K562 (cell line): ENCODE data around the gene NUBPL. TPM values are rescaled to one million over a fixed set of nuclear protein-coding genes. Genes with fewer than 3 reads are reported as not detected.

Experiments
- ATAC-seq: fragments of 200-7000 bp; cut with Tn5 transposase; 3 replicates; pipeline ENCODE4 v1.9.1; 2020; ENCODE audit warnings: moderate library complexity
- BruUV-seq: library from RNA; stranded (reverse); fragments of 400-500 nt; replicated peaks from 2 replicates; lab custom pipeline; 2021; lab: Mats Ljungman, UMichigan
- CTCF ChIA-PET: fragments of 300-600 bp; formaldehyde crosslinking; extraction: SDS; loops from one replicate; lab custom pipeline; 2021; ENCODE audit warnings: low intra/inter-chr PET ratio; lab: Yijun Ruan, JAX
- POLR2A ChIA-PET: fragments of 300-600, 350-650 bp; sonication (Branson Sonifier 250); formaldehyde crosslinking; extraction: SDS; loops from one replicate; lab custom pipeline; 2021; ENCODE audit warnings: antibody characterized with exemption, inconsistent platforms; lab: Yijun Ruan, JAX
- DNase-seq, 4 experiments: peaks; one replicate each; pipeline versions ENCODE4 v3.0.0 to v3.0.0-alpha.2; 2011 to 2018; ENCODE audit warnings: low spot score in 3 of 4, mixed read lengths in 3 of 4; ENCODE audit errors: extremely low read depth in 1 of 4
- FAIRE-seq: peaks from 2 replicates; lab custom pipeline; 2011; peaks lifted over from hg19 to GRCh38; lab: Jason Lieb, UNC
- H2AFZ ChIP-seq: 2 replicates; pipeline ENCODE4 v1.6.0; 2011; ENCODE audit warnings: low read depth, low read length, control low read depth, inconsistent platforms
- H3K27ac ChIP-seq: fragments of 200-600 bp; 3 replicates; pipeline ENCODE4 v1.8.0; 2011; ENCODE audit warnings: low read depth, mild to moderate bottlenecking, control low read depth, inconsistent platforms, low read length, moderate library complexity, mixed read lengths; ENCODE audit errors: extremely low read depth
- H3K27me3 ChIP-seq, 2 experiments: fragments of 300-600 bp in 1 of 2; 2 replicates in 1 of 2; 3 replicates in 1 of 2; pipeline versions ENCODE4 v1.6.0 to v1.8.0; 2011; ENCODE audit warnings: inconsistent platforms in 2 of 2, low read length in 2 of 2, mild to moderate bottlenecking in 1 of 2, mixed read lengths in 1 of 2, moderate library complexity in 1 of 2; ENCODE audit not compliant: control insufficient read depth in 2 of 2, insufficient read depth in 2 of 2
- H3K36me3 ChIP-seq: fragments of 300-600 bp; 3 replicates; pipeline ENCODE4 v1.8.0; 2011; ENCODE audit warnings: mild to moderate bottlenecking, low read length, inconsistent platforms; ENCODE audit not compliant: control insufficient read depth, insufficient read depth
- H3K4me1 ChIP-seq, 2 experiments: fragments of 200-600 bp in 1 of 2; replicated peaks in 1 of 2; 2 replicates in 1 of 2; 3 replicates in 1 of 2; pipeline versions ENCODE4 v1.5.1 to v1.8.0; 2011; ENCODE audit warnings: inconsistent platforms in 2 of 2, low read length in 2 of 2, mild to moderate bottlenecking in 1 of 2, mixed read lengths in 1 of 2, moderate library complexity in 1 of 2; ENCODE audit not compliant: control insufficient read depth in 2 of 2, insufficient read depth in 2 of 2
- H3K4me2 ChIP-seq: 2 replicates; pipeline ENCODE4 v1.6.1; 2011; ENCODE audit warnings: low read length, control low read depth, inconsistent platforms, mixed read lengths; ENCODE audit not compliant: insufficient read depth
- H3K4me3 ChIP-seq: fragments of 200-600 bp; sonication (generic), shearing (Covaris generic); 2 replicates; pipeline ENCODE4 v1.5.1; 2016; ENCODE audit warnings: control low read depth, inconsistent platforms
- H3K79me2 ChIP-seq: fragments of 200-600 bp; 3 replicates; pipeline ENCODE4 v1.8.0; 2011; ENCODE audit warnings: low read length, inconsistent platforms; ENCODE audit not compliant: control insufficient read depth, insufficient read depth
- H3K9ac ChIP-seq, 2 experiments: 2 replicates each; pipeline versions ENCODE4 v1.6.0 to v1.6.1; 2011; ENCODE audit warnings: low read depth in 2 of 2, low read length in 2 of 2, control low read depth in 1 of 2, inconsistent platforms in 1 of 2, mild to moderate bottlenecking in 1 of 2, mixed read lengths in 1 of 2; ENCODE audit not compliant: insufficient read depth in 1 of 2
- H3K9me1 ChIP-seq: one replicate; pipeline ENCODE4 v1.6.0; 2011; ENCODE audit warnings: inconsistent platforms, mild to moderate bottlenecking, low read length, moderate library complexity; ENCODE audit not compliant: control insufficient read depth, insufficient read depth
- H3K9me3 ChIP-seq: replicated peaks from 2 replicates; pipeline ENCODE4 v1.5.1; 2011; ENCODE audit warnings: low read depth, low read length, inconsistent platforms; ENCODE audit not compliant: control insufficient read depth, insufficient read depth
- H4K20me1 ChIP-seq: replicated peaks from 2 replicates; pipeline ENCODE4 v1.6.1; 2011; ENCODE audit warnings: low read length, inconsistent platforms, mixed read lengths; ENCODE audit not compliant: control insufficient read depth, insufficient read depth
- EP400 ChIP-seq: fragments of 450-650 bp; IDR thresholded peaks from 2 replicates; pipeline ENCODE4 v1.6.1; 2017; ENCODE audit warnings: antibody characterized with exemption, mild to moderate bottlenecking, moderate library complexity
- GATAD2B ChIP-seq: fragments of 450-650 bp; IDR thresholded peaks from 2 replicates; pipeline ENCODE4 v1.6.1; 2017; ENCODE audit warnings: mild to moderate bottlenecking, borderline replicate concordance
- SMAD2 ChIP-seq: fragments of 150-350 bp; IDR thresholded peaks from 2 replicates; pipeline ENCODE4 v1.6.1; 2014; ENCODE audit warnings: low read depth, mild to moderate bottlenecking, low read length
- SPI1 ChIP-seq: IDR thresholded peaks from 2 replicates; pipeline ENCODE4 v1.6.1; 2011; ENCODE audit warnings: low read depth, low read length, control low read depth, borderline replicate concordance
- ZNF551 ChIP-seq: fragments of 250-450 bp; sonication (Bioruptor Pico); IDR thresholded peaks from 2 replicates; pipeline ENCODE4 v1.5.0; 2021; ENCODE audit warnings: mild to moderate bottlenecking, moderate library complexity
- WGBS: fragments of 100-300 bp; shearing (Covaris generic); methylation state at CpG from one replicate; pipeline ENCODE4 v1.1.6; 2016; ENCODE audit warnings: low coverage, mixed read lengths; ENCODE audit not compliant: insufficient coverage; ENCODE audit errors: missing lambda C conversion rate; 5-methylcytosine and 5-hydroxymethylcytosine counted together
- in situ Hi-C: fragments of 300-500 bp; cut with MboI; formaldehyde crosslinking; loops from 4 replicates; pipeline ENCODE4 v1.15.0; 2018; ENCODE audit warnings: inconsistent platforms, mixed read lengths
- intact Hi-C: fragments of 100-400 bp; cut with micrococcal nuclease; formaldehyde crosslinking; loops from 2 replicates; pipeline ENCODE4 v1.14.2; 2022
- polyA plus RNA-seq, 8 experiments: library from polyadenylated mRNA; depleted of rRNA in 4 of 8; stranded (reverse) in 5 of 8; unstranded in 3 of 8; fragments of >200 nt; fragmentation: Nextera tagmentation in 2 of 8; fragmentation: Illumina TruSeq in 1 of 8; extraction: Ambion mirVana in 2 of 8; extraction: Trizol in 1 of 8; gene quantifications; 2 replicates each; pipeline versions ENCODE4 v1.2.1 to v1.2.3, GENCODE V29; 2011 to 2014; ENCODE audit warnings: inconsistent platforms in 1 of 8, missing spikeins in 1 of 8
- total RNA-seq, 7 experiments: library from RNA; depleted of rRNA in 6 of 7; stranded (reverse); fragments of >200 nt in 6 of 7; fragmentation: Illumina TruSeq in 2 of 7; extraction: Trizol in 2 of 7; gene quantifications; 2 replicates each; pipeline versions ENCODE4 v1.2.1 to v1.2.3, GENCODE V29; 2011 to 2021; ENCODE audit warnings: low replicate concordance in 1 of 7

Gene NUBPL
- total and polyA plus RNA-seq, 9 of the 15 experiments (the other 6 are each of a cell fraction or from before 2014, with no cell fraction given) = 3.2 to 8.7 (median 6.1) TPM

DNA sequence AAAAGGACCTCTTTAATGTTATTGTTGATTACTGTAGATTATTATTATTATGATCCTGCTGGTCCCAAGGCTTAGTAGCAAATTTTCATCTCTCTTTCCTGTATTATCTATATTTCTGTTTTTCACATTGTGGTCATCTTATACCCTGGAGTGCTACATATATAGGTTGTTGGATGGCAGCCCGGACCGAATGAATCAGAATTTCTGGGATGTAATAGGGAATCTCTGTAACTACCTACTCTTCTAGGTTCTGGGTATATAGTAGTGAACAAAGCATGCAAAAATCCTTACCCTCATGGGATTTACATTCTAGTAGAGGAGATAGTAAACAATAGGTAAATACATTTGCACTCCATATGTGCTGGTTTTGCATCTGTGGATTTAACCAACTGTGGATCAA is 31.4 kb downstream of the NUBPL start (continued):
- no peak for TF ChIP-seq EP400
- TF ChIP-seq ZNF551 = no peak
- TF ChIP-seq GATAD2B = no peak

DNA sequence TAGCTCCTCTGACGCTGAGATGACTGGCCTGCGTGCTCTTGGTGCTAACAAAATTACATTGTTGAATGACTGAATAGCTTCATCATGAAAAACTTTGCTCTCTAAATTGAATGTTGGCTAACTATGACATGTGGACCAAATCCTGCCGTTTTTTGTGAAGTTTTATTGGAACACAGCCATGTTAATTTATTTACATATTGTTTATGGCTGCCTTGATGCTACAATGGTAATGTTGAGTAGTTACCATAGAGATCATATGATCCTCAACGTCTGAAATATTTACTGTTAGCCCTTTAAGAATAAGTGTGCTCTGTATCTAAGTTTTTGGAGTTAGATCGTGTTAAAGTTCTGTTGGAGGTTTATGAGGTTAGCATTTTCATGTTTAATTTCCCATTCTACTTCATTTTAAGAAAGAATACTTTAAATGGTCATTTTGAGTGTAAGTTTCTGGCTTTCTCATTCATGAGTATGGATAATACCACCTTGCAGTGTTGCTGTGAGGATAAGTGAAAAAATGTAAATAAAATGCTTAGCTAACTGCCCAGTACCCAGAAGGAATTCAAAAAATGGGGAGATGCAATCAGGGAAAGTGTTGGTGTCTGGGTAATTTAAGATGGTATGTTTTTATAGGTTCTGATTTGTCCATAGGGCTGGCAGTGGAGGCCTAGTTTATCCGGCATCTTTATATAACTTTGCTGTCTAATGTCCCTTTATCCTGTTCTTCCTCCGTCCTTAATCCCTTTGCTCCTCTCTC is 35.3 kb downstream of the NUBPL start:
- Histone ChIP-seq H3K9me1 (no peaks in the 10 kb centered on the region), H3K4me3 (no peak overlapping the region), H3K9me3 (no peaks in the 10 kb centered on the region), H3K79me2 (no peaks in the 10 kb centered on the region), H2AFZ (no peak overlapping the region), H3K36me3 (no peaks in the 10 kb centered on the region), H3K9ac (no peak overlapping the region), H3K4me2 (no peak overlapping the region), H3K27me3 (no peaks in the 10 kb centered on the region), H4K20me1 (no peaks in the 10 kb centered on the region), H3K27ac (no peak overlapping the region), H3K4me1 (no peaks in the 10 kb centered on the region)
- DNase-seq (no peak), ATAC-seq (no peak), FAIRE-seq (no peak)
- no TSS peak for BruUV-seq
- intact Hi-C loops (no loop called here), in situ Hi-C loops (no loop called here)
- TF ChIP-seq SPI1 = no peak
- no peak for TF ChIP-seq SMAD2
- CTCF ChIA-PET = no interaction called here
- 43% methylated on average over 7 of the region's 7 CpGs for WGBS
- POLR2A ChIA-PET = interaction anchor here (0.8 kb wide), 1 partner anchor 976 kb away, joined by 5 read pairs; no protein-coding TSS in a partner anchor
